Measurements from ENCODE around the gene ZFR. TPM values are rescaled to one million over a fixed set of nuclear protein-coding genes. Genes with fewer than 3 reads are reported as not detected.

ZFR gene
- total RNA-seq, 1 donor from 2014 or later: 73.0 TPM

- no peak for DNase-seq (ENCODE audit: low read depth)
- peaks cover 1% of the 10 kb centered on the region for H3K36me3 ChIP-seq (ENCODE audit: control insufficient read depth, insufficient read depth, low read length)
- no peaks in the 10 kb centered on the region for H3K27me3 ChIP-seq (ENCODE audit: control insufficient read depth, insufficient read depth, low read length)
- no peak overlapping the region for H3K4me3 ChIP-seq (ENCODE audit: low read depth, low read length)
- TF ChIP-seq CTCF (IDR thresholded peaks at IDR 0.05; ENCODE audit: insufficient read depth, low read length, poor library complexity, severe bottlenecking): no peak
Measured at GRCh38 chr5:32387211-32387610, 57.3 kb downstream of the ZFR start.

GRCh38 chr5:32384621-32385020 lies 59.9 kb downstream of the ZFR start:
- no peak for DNase-seq (ENCODE audit: low read depth)
- Histone ChIP-seq H3K27me3 (ENCODE audit: control insufficient read depth, insufficient read depth, low read length) (no peaks in the 10 kb centered on the region), H3K36me3 (ENCODE audit: control insufficient read depth, insufficient read depth, low read length) (no peaks in the 10 kb centered on the region), H3K4me3 (ENCODE audit: low read depth, low read length) (no peak overlapping the region)
- no peak for TF ChIP-seq CTCF (IDR thresholded peaks at IDR 0.05; ENCODE audit: insufficient read depth, low read length, poor library complexity, severe bottlenecking)

GRCh38 chr5:32383586-32383985 lies 61.0 kb downstream of the ZFR start:
- Histone ChIP-seq H3K36me3 (ENCODE audit: control insufficient read depth, insufficient read depth, low read length) (no peaks in the 10 kb centered on the region), H3K4me3 (ENCODE audit: low read depth, low read length) (no peak overlapping the region), H3K27me3 (ENCODE audit: control insufficient read depth, insufficient read depth, low read length) (no peaks in the 10 kb centered on the region)
- TF ChIP-seq CTCF (IDR thresholded peaks at IDR 0.05; ENCODE audit: insufficient read depth, low read length, poor library complexity, severe bottlenecking): no peak
- DNase-seq (ENCODE audit: low read depth): no peak

- H3K4me3 ChIP-seq (ENCODE audit: low read depth, low read length): no peak overlapping the region
- no peaks in the 10 kb centered on the region for H3K27me3 ChIP-seq (ENCODE audit: control insufficient read depth, insufficient read depth, low read length)
- no peaks in the 10 kb centered on the region for H3K36me3 ChIP-seq (ENCODE audit: control insufficient read depth, insufficient read depth, low read length)
- no peak for TF ChIP-seq CTCF (IDR thresholded peaks at IDR 0.05; ENCODE audit: insufficient read depth, low read length, poor library complexity, severe bottlenecking)
- no peak for DNase-seq (ENCODE audit: low read depth)
Measured at GRCh38 chr5:32383065-32383464, 61.5 kb downstream of the ZFR start.

- Histone ChIP-seq H3K27me3 (ENCODE audit: control insufficient read depth, insufficient read depth, low read length) (no peaks in the 10 kb centered on the region), H3K4me3 (ENCODE audit: low read depth, low read length) (no peak overlapping the region), H3K36me3 (ENCODE audit: control insufficient read depth, insufficient read depth, low read length) (no peaks in the 10 kb centered on the region)
- no peak for TF ChIP-seq CTCF (IDR thresholded peaks at IDR 0.05; ENCODE audit: insufficient read depth, low read length, poor library complexity, severe bottlenecking)
- no peak for DNase-seq (ENCODE audit: low read depth)
Measured at GRCh38 chr5:32379421-32379820, 65.1 kb downstream of the ZFR start.

- TF ChIP-seq CTCF (IDR thresholded peaks at IDR 0.05; ENCODE audit: insufficient read depth, low read length, poor library complexity, severe bottlenecking): no peak
- Histone ChIP-seq H3K27me3 (ENCODE audit: control insufficient read depth, insufficient read depth, low read length) (no peaks in the 10 kb centered on the region), H3K4me3 (ENCODE audit: low read depth, low read length) (no peak overlapping the region), H3K36me3 (ENCODE audit: control insufficient read depth, insufficient read depth, low read length) (no peaks in the 10 kb centered on the region)
- DNase-seq (ENCODE audit: low read depth): no peak
Measured at GRCh38 chr5:32378966-32379365, 65.6 kb downstream of the ZFR start.
